Measurements from ENCODE around the gene SLC17A1. TPM values are rescaled to one million over a fixed set of nuclear protein-coding genes. Genes with fewer than 3 reads are reported as not detected.
"Not testable (repeated sequence)": the region's sequence is repeated elsewhere in the genome, so short reads cannot be mapped to it uniquely, and the experiment has no call there.

The SLC17A1 gene
- total RNA-seq, 1 donor from 2014 or later, result not detected

GRCh38 chr6:25754535-25754934 lies 77.3 kb downstream of the SLC17A1 start, which contains the start of gene SLC17A4:
TSS of gene SLC17A4 (plus strand) at chr6:25754742. CDS start at chr6:25761963, 7,221 bp downstream.
- peaks cover 2% of the 10 kb centered on the region for H3K36me3 Mint-ChIP-seq (ENCODE audit: low read depth)
- H3K4me1 Mint-ChIP-seq (ENCODE audit: low read depth), result no peaks in the 10 kb centered on the region
- no peak within 1 kb of the TSS for H3K4me3 Mint-ChIP-seq (ENCODE audit: unreplicated experiment)
- no peaks in the 10 kb centered on the region for H3K9me3 Mint-ChIP-seq (ENCODE audit: low read depth)
- H3K27ac Mint-ChIP-seq (ENCODE audit: unreplicated experiment), result no peak within 1 kb of the TSS
- peaks cover 33% of the 10 kb centered on the region for H3K27me3 Mint-ChIP-seq (ENCODE audit: low read depth)
- no peak for DNase-seq (ENCODE audit: low spot score)
- TF ChIP-seq, protein P1, sequence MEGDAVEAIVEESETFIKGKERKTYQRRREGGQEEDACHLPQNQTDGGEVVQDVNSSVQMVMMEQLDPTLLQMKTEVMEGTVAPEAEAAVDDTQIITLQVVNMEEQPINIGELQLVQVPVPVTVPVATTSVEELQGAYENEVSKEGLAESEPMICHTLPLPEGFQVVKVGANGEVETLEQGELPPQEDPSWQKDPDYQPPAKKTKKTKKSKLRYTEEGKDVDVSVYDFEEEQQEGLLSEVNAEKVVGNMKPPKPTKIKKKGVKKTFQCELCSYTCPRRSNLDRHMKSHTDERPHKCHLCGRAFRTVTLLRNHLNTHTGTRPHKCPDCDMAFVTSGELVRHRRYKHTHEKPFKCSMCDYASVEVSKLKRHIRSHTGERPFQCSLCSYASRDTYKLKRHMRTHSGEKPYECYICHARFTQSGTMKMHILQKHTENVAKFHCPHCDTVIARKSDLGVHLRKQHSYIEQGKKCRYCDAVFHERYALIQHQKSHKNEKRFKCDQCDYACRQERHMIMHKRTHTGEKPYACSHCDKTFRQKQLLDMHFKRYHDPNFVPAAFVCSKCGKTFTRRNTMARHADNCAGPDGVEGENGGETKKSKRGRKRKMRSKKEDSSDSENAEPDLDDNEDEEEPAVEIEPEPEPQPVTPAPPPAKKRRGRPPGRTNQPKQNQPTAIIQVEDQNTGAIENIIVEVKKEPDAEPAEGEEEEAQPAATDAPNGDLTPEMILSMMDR (IDR thresholded peaks at IDR 0.05), result no peak

DNA sequence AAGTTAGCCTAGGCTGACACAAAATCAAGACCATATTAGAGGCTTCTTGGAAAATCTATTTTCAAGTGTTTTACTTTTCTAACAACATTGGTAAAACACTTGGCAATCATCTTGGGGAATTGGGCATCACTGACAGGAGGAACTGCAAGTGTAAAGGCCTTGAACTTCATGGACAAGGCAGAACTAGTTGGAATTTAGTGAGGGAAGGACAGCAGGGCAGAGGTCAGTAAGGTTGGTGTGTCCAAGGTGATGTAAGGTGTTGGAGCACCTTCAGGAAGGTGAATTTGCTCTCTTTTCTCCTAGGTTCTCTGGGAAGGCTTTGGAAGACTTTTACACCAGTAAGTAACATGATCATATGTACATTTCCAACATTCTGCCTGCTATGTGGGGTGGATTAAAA lies 78.8 kb downstream of the SLC17A1 start:
- H3K36me3 Mint-ChIP-seq (ENCODE audit: low read depth), result peaks cover 2% of the 10 kb centered on the region

GRCh38 chr6:25750906-25751305 lies 80.9 kb downstream of the SLC17A1 start:
- Mint-ChIP-seq H3K27me3 (ENCODE audit: low read depth) (peaks cover 21% of the 10 kb centered on the region), H3K9me3 (ENCODE audit: low read depth) (peaks cover 5% of the 10 kb centered on the region), H3K4me1 (ENCODE audit: low read depth) (no peaks in the 10 kb centered on the region), H3K27ac (ENCODE audit: unreplicated experiment) (no peak overlapping the region), H3K4me3 (ENCODE audit: unreplicated experiment) (no peak overlapping the region), H3K36me3 (ENCODE audit: low read depth) (no peaks in the 10 kb centered on the region)
- TF ChIP-seq, protein P1 (IDR thresholded peaks at IDR 0.05), result no peak
- no peak for DNase-seq (ENCODE audit: low spot score)

More for the DNA sequence above, 78.8 kb downstream of the SLC17A1 start:
- Mint-ChIP-seq H3K27me3 (ENCODE audit: low read depth) (peaks cover 25% of the 10 kb centered on the region), H3K9me3 (ENCODE audit: low read depth) (no peaks in the 10 kb centered on the region), H3K4me1 (ENCODE audit: low read depth) (no peaks in the 10 kb centered on the region), H3K4me3 (ENCODE audit: unreplicated experiment) (no peak overlapping the region), H3K27ac (ENCODE audit: unreplicated experiment) (no peak overlapping the region)
- DNase-seq (ENCODE audit: low spot score), result no peak
- TF ChIP-seq, protein P1 (IDR thresholded peaks at IDR 0.05), result no peak

DNA sequence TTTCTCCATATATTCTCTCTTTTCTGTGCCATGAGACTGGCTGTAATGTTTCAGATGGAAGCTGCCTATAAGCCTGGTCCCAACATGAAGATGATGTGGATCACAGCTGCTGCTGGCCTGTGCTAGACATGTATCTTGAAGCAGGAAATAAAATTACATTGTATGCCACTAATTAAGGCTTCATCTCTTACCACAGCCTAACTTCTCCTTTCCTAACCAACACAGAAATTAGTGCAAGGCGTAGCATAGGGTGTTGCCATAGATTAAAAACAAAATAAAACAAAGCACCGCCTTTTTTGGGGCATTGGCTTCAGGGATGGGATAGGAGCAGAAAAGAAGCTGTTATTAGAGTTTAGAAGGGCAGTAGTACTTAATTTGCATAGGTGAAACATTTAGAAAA lies 82.0 kb downstream of the SLC17A1 start:
- no peak for DNase-seq (ENCODE audit: low spot score)
- Mint-ChIP-seq H3K27ac (ENCODE audit: unreplicated experiment) (no peak overlapping the region), H3K27me3 (ENCODE audit: low read depth) (peaks cover 18% of the 10 kb centered on the region), H3K4me3 (ENCODE audit: unreplicated experiment) (no peak overlapping the region), H3K4me1 (ENCODE audit: low read depth) (no peaks in the 10 kb centered on the region), H3K36me3 (ENCODE audit: low read depth) (no peaks in the 10 kb centered on the region), H3K9me3 (ENCODE audit: low read depth) (peaks cover 5% of the 10 kb centered on the region)
- TF ChIP-seq, protein P1 (IDR thresholded peaks at IDR 0.05), result no peak

- H3K36me3 Mint-ChIP-seq (ENCODE audit: low read depth); H3K27ac Mint-ChIP-seq (ENCODE audit: unreplicated experiment); H3K9me3 Mint-ChIP-seq (ENCODE audit: low read depth); H3K4me1 Mint-ChIP-seq (ENCODE audit: low read depth); H3K4me3 Mint-ChIP-seq (ENCODE audit: unreplicated experiment); H3K27me3 Mint-ChIP-seq (ENCODE audit: low read depth); DNase-seq (ENCODE audit: low spot score): not testable (repeated sequence)
These were observed 83.0 kb downstream of the SLC17A1 start for GRCh38 chr6:25748601-25749517.

Data from chondrocyte (in vitro differentiated cells).